ENCODE measurements around the gene KCNQ1. TPM values are rescaled to one million over a fixed set of nuclear protein-coding genes. Genes with fewer than 3 reads are reported as not detected.

Gene KCNQ1
- total RNA-seq, 2 experiments from 2014 or later, result 8.7 to 9.5 TPM

- no peak for DNase-seq
- TF ChIP-seq, protein P1, sequence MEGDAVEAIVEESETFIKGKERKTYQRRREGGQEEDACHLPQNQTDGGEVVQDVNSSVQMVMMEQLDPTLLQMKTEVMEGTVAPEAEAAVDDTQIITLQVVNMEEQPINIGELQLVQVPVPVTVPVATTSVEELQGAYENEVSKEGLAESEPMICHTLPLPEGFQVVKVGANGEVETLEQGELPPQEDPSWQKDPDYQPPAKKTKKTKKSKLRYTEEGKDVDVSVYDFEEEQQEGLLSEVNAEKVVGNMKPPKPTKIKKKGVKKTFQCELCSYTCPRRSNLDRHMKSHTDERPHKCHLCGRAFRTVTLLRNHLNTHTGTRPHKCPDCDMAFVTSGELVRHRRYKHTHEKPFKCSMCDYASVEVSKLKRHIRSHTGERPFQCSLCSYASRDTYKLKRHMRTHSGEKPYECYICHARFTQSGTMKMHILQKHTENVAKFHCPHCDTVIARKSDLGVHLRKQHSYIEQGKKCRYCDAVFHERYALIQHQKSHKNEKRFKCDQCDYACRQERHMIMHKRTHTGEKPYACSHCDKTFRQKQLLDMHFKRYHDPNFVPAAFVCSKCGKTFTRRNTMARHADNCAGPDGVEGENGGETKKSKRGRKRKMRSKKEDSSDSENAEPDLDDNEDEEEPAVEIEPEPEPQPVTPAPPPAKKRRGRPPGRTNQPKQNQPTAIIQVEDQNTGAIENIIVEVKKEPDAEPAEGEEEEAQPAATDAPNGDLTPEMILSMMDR (IDR thresholded peaks at IDR 0.05), result no peak
- ChIA-PET POLR2A (interaction anchor here (0.6 kb wide), 1 partner anchor 420 kb away, joined by 3 read pairs; no protein-coding TSS in a partner anchor), CTCF (interaction anchor here (2.1 kb wide), 1 partner anchor 60 kb away, joined by 6 read pairs; no protein-coding TSS in a partner anchor)
- no peak for ATAC-seq
- Mint-ChIP-seq H3K27me3 (no peaks in the 10 kb centered on the region), H3K4me3 (no peak overlapping the region), H3K4me1 (ENCODE audit: low read depth) (peaks cover 18% of the 10 kb centered on the region), H3K9me3 (no peaks in the 10 kb centered on the region), H3K36me3 (ENCODE audit: low read depth) (peaks cover 4% of the 10 kb centered on the region), H3K27ac (no peak overlapping the region)
- intact Hi-C loops (cut with micrococcal nuclease), result no loop called here
Observed at GRCh38 chr11:2472428-2473186, 27.8 kb downstream of the KCNQ1 start.

GRCh38 chr11:2473361-2474058 is 28.7 kb downstream of the KCNQ1 start:
- CTCF ChIA-PET, result interaction anchor here (2.1 kb wide), 1 partner anchor 59 kb away, joined by 6 read pairs; no protein-coding TSS in a partner anchor
- H3K36me3 Mint-ChIP-seq (ENCODE audit: low read depth), result peaks cover 9% of the 10 kb centered on the region
- DNase-seq, result no peak
- peaks cover 6% of the 10 kb centered on the region for H3K9me3 Mint-ChIP-seq
- POLR2A ChIA-PET, result no interaction called here
- H3K4me1 Mint-ChIP-seq (ENCODE audit: low read depth), result peaks cover 14% of the 10 kb centered on the region
- ATAC-seq, result no peak
- no peak overlapping the region for H3K27ac Mint-ChIP-seq
- no peaks in the 10 kb centered on the region for H3K27me3 Mint-ChIP-seq
- TF ChIP-seq, protein P1 (IDR thresholded peaks at IDR 0.05), result no peak
- no peak overlapping the region for H3K4me3 Mint-ChIP-seq
- intact Hi-C loops (cut with micrococcal nuclease), result no loop called here

- TF ChIP-seq, protein P1 (IDR thresholded peaks at IDR 0.05), result no peak
- H3K4me1 Mint-ChIP-seq (ENCODE audit: low read depth), result peaks cover 11% of the 10 kb centered on the region
- peaks cover 16% of the 10 kb centered on the region for H3K36me3 Mint-ChIP-seq (ENCODE audit: low read depth)
- POLR2A ChIA-PET, result no interaction called here
- DNase-seq, result no peak
- CTCF ChIA-PET, result interaction anchor here (2.1 kb wide), 1 partner anchor 59 kb away, joined by 6 read pairs; no protein-coding TSS in a partner anchor
- no peak overlapping the region for H3K4me3 Mint-ChIP-seq
- peaks cover 9% of the 10 kb centered on the region for H3K9me3 Mint-ChIP-seq
- no peak overlapping the region for H3K27ac Mint-ChIP-seq
- no peak for ATAC-seq
- H3K27me3 Mint-ChIP-seq, result no peaks in the 10 kb centered on the region
- intact Hi-C loops (cut with micrococcal nuclease), result no loop called here
Observed at GRCh38 chr11:2474059-2474901, 29.5 kb downstream of the KCNQ1 start.

DNA sequence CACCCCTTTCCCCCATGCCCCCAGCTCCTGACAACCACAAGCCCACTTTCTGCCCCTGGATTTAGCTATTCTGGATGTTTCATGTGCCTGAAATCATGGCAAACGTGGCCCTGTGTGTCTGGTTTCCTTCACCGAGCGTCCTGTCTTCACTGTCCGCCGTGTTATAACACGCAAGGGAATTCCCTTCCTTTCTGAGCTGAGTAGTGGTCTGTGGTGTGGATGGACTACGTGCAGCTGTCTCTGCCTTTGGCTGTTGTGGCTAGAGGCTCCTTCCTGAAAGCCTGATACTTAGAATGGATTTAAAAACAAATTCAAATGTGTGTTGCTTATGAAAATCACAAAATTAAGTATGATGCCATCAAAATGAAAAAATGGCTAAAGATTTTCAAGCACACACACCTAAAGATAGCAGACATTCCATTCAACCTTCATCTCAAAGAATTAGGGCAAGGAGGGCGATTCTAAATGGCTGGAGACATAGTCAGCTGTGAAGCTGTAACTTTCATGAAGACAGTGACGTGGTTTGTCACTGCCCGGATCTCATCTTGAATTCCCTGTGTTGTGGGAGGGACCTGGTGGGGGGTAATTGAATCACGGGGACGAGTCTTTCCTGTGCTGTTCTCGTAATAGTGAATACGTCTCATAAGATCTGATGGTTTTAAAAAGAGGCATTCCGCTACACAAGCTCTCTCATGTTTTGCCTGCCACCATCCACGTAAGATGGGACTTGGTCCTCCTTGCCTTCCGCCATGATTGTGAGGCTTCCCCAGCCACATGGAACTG is 30.5 kb downstream of the KCNQ1 start:
- intact Hi-C loops (cut with micrococcal nuclease), result no loop called here
- Mint-ChIP-seq H3K4me3 (no peak overlapping the region), H3K4me1 (ENCODE audit: low read depth) (peaks cover 18% of the 10 kb centered on the region), H3K36me3 (ENCODE audit: low read depth) (peaks cover 26% of the 10 kb centered on the region), H3K27me3 (no peaks in the 10 kb centered on the region), H3K27ac (no peak overlapping the region), H3K9me3 (peaks cover 16% of the 10 kb centered on the region)
- ATAC-seq (no peak), DNase-seq (no peak)
- CTCF ChIA-PET, result interaction anchor here (1.1 to 1.4 kb wide), 2 partner anchors 29 to 58 kb away, joined by 3 read pairs; no protein-coding TSS in a partner anchor
- POLR2A ChIA-PET, result no interaction called here
- TF ChIP-seq, protein P1 (IDR thresholded peaks at IDR 0.05), result no peak

Data from activated CD8-positive, alpha-beta T cell treated with anti-CD3 and anti-CD28 coated beads for 36 hours (primary cell).